HG03575 (cell line): ENCODE measurements around the gene INO80B.
A peak's percentile ranks its signal among the peaks of the same experiment; 100 is the strongest.
"Not testable (repeated sequence)": the region's sequence is repeated elsewhere in the genome, so short reads cannot be mapped to it uniquely, and the experiment has no call there.

ENCODE experiments used
- ATAC-seq: cut with Tn5 transposase; IDR thresholded peaks from one replicate; pipeline ENCODE4 v1.9.1; 2021; ENCODE audit not compliant: unreplicated experiment, insufficient number of reproducible peaks, low FRiP score; ENCODE audit errors: extremely low read depth

The INO80B gene

GRCh38 chr2:74442483-74443297 lies 12.2 kb upstream of the INO80B start:
- not testable (repeated sequence) for ATAC-seq

- ATAC-seq = no peak
These were observed 10.2 kb upstream of the INO80B start for GRCh38 chr2:74444498-74445318.

- ATAC-seq = no peak
These were observed 7.5 kb upstream of the INO80B start for GRCh38 chr2:74447230-74447999.

GRCh38 chr2:74448771-74449170 lies 6.1 kb upstream of the INO80B start:
- ATAC-seq = no peak

DNA sequence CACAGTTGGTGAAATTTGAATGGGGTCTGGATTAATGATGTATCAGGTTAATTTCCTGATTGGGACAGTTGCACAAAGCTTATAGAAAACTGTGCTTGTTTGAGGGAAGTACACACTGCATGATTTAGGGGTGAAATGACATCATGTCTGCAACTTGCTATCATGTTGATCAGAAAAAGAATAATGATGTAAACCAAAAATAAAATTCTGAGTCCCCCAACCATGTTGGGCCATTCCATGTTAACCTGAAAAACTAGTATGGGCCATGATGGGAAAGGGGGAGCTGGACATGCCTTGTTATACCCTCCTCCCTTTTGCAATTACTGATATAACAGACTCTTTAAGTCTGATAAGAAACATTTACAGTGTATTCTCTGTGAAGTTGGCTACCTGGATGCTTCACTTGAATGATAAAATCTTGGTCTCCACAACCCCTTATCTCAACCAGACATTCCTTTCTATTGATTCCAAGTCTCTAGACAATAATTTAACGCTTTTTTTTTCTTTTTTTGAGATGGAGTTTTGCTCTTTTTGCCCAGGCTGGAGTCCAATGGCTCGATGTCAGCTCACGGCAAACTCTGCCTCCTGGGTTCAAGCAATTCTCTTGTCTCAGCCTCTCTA lies 4.2 kb upstream of the INO80B start:
- ATAC-seq = no peak

- no peak for ATAC-seq
These were observed 2.3 kb downstream of the INO80B start for GRCh38 chr2:74457129-74457548.

DNA sequence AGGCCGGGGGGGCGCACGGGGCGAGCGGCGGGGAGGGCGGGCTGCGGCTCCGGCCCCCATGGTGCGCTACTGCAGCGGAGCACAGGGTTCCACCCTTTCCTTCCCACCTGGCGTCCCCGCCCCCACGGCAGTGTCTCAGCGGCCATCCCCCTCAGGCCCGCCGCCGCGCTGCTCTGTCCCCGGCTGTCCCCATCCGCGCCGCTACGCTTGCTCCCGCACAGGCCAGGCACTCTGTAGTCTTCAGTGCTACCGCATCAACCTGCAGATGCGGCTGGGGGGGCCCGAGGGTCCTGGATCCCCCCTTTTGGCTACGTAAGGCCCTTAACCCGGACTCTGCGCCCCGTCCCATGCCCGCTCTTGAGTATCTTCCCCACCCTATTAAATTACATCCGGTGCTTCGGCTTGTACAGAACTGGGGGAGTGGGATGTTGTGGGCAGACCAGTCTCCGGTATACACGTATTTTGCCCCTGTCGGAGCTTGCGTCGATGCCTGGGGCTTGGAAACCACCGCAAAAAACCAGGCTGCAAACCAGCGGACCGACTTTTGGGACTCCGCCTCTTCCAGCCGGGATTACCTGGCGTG lies 2.8 kb downstream of the INO80B start:
- peak; percentile 1 for ATAC-seq

- ATAC-seq = peak; percentile 71
These were observed 3.4 kb downstream of the INO80B start, which contains the start of gene WBP1 for GRCh38 chr2:74458132-74458937. WBP1 (plus strand) TSS chr2:74458438; CDS start chr2:74458603, 165 bp downstream.

DNA sequence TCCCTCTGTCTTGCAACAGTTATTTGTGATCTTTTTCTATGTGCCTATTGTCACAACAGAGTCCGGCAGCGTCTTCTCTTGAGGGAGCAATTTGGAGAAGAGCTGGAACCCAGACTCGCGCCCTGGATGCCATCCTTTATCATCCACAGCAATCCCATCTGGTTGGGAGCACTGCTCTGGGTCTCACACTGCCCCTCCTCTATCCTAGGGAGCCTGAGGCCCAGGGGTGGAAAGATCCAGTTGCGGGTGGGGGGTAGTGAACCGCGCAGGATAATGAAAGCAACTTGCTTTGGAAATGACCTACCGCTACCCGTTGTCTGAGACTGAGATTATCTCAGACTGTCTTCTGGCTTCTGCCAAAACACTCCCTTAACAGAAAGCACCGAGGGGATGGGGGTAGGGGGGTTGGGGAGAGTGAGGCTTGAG lies 4.1 kb downstream of the INO80B start:
- no peak for ATAC-seq

GRCh38 chr2:74459503-74460118 lies 4.7 kb downstream of the INO80B start:
- ATAC-seq = not testable (repeated sequence)

DNA sequence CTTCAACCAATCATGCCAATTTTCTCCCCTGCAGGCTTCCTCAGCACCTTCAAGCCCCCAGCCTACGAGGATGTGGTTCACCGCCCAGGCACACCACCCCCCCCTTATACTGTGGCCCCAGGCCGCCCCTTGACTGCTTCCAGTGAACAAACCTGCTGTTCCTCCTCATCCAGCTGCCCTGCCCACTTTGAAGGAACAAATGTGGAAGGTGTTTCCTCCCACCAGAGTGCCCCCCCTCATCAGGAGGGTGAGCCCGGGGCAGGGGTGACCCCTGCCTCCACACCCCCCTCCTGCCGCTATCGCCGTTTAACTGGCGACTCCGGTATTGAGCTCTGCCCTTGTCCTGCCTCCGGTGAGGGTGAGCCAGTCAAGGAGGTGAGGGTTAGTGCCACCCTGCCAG lies 5.3 kb downstream of the INO80B start:
- not testable (repeated sequence) for ATAC-seq

GRCh38 chr2:74461187-74462053 lies 6.5 kb downstream of the INO80B start:
- no peak for ATAC-seq

GRCh38 chr2:74462054-74462785 lies 7.3 kb downstream of the INO80B start:
- ATAC-seq = no peak

- no peak for ATAC-seq
These were observed 7.9 kb downstream of the INO80B start for GRCh38 chr2:74462786-74463105.

- no peak for ATAC-seq
These were observed 9.5 kb downstream of the INO80B start for GRCh38 chr2:74464406-74464805.

GRCh38 chr2:74470742-74471141 lies 15.9 kb downstream of the INO80B start:
- ATAC-seq = not testable (repeated sequence)
